Fibroblast of the aortic adventitia (primary cell): Measurements from ENCODE around the gene PRKG2. TPM values are rescaled to one million over a fixed set of nuclear protein-coding genes. Genes with fewer than 3 reads are reported as not detected.

ENCODE experiments used
- DNase-seq: peaks from one replicate; pipeline ENCODE4 v3.0.0-alpha.2; 2010; ENCODE audit warnings: low read depth
- H3K4me3 ChIP-seq: 2 replicates; pipeline ENCODE4 v1.5.1; 2011; ENCODE audit warnings: low read depth, mild to moderate bottlenecking, control low read depth, low read length, moderate library complexity
- total RNA-seq: library from RNA; depleted of rRNA; stranded (reverse); fragments of >200 nt; gene quantifications from 2 replicates; pipeline ENCODE4 v1.2.3, GENCODE V29; 2012; ENCODE audit warnings: low replicate concordance
- TF ChIP-seq, protein P1 (sequence below): IDR thresholded peaks from 2 replicates; pipeline ENCODE4 v1.5.1; 2011; ENCODE audit warnings: mild to moderate bottlenecking, low read length, control low read depth, inconsistent platforms; ENCODE audit not compliant: insufficient read depth

The PRKG2 gene, protein sequence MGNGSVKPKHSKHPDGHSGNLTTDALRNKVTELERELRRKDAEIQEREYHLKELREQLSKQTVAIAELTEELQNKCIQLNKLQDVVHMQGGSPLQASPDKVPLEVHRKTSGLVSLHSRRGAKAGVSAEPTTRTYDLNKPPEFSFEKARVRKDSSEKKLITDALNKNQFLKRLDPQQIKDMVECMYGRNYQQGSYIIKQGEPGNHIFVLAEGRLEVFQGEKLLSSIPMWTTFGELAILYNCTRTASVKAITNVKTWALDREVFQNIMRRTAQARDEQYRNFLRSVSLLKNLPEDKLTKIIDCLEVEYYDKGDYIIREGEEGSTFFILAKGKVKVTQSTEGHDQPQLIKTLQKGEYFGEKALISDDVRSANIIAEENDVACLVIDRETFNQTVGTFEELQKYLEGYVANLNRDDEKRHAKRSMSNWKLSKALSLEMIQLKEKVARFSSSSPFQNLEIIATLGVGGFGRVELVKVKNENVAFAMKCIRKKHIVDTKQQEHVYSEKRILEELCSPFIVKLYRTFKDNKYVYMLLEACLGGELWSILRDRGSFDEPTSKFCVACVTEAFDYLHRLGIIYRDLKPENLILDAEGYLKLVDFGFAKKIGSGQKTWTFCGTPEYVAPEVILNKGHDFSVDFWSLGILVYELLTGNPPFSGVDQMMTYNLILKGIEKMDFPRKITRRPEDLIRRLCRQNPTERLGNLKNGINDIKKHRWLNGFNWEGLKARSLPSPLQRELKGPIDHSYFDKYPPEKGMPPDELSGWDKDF
- total RNA-seq: 7.8 and 7.9 TPM in 2 replicates

DNA sequence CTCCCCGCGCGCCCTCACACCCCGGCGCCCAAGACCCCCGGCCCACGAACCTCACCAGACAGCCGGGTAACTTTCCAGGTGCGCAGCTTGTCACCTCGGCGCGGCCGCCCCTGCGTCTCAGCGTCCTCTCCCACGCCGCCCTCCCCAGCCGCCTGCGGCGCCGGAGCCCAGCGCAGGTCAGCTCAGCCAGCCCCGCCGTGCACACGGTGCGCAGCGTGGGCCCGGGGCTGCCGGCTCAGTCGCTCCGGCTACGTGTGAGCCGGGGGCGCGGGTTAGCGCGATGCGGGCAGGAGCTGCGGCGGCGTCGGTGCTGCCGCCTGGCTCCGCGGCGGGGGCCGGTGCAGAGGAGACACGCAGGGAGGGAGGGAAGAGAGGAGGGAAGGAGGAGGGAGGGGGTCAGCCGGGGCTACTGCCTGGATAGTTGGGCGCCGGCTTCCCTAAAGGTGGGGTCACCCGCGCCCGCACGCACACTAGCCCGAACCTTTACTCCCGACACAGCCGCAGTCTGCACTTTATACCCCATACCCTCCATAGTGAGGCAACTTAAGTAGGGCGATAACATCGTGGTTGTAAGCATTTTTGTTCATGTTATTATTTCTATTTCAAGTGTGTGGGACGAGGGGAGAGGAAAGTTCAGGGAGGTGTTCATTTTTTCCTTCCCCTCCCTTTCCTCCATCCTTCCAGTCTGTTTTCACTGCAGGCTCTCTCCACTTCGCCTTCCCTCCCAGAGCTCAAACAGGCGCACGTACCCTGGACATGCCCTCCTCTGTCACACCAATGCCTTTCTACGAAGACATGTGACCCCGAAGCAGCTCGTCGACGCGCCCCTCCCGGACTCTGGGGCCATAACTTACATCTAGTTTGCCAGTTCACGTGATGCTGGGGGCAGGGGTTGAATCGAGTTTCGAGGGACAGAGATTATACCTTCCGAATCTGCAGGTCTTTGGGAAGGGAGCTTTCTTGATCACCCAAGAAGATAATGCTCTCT is at the start of gene PRKG2:
Gene PRKG2 (minus strand): TSS at position 342 of the 988 bp plus-strand sequence. CDS start 10,175 bp downstream, outside the sequence.
- peak within 1 kb of the TSS; percentile 60 for H3K4me3 ChIP-seq
- TF ChIP-seq, protein P1, sequence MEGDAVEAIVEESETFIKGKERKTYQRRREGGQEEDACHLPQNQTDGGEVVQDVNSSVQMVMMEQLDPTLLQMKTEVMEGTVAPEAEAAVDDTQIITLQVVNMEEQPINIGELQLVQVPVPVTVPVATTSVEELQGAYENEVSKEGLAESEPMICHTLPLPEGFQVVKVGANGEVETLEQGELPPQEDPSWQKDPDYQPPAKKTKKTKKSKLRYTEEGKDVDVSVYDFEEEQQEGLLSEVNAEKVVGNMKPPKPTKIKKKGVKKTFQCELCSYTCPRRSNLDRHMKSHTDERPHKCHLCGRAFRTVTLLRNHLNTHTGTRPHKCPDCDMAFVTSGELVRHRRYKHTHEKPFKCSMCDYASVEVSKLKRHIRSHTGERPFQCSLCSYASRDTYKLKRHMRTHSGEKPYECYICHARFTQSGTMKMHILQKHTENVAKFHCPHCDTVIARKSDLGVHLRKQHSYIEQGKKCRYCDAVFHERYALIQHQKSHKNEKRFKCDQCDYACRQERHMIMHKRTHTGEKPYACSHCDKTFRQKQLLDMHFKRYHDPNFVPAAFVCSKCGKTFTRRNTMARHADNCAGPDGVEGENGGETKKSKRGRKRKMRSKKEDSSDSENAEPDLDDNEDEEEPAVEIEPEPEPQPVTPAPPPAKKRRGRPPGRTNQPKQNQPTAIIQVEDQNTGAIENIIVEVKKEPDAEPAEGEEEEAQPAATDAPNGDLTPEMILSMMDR: no peak
- DNase-seq: no peak

DNA sequence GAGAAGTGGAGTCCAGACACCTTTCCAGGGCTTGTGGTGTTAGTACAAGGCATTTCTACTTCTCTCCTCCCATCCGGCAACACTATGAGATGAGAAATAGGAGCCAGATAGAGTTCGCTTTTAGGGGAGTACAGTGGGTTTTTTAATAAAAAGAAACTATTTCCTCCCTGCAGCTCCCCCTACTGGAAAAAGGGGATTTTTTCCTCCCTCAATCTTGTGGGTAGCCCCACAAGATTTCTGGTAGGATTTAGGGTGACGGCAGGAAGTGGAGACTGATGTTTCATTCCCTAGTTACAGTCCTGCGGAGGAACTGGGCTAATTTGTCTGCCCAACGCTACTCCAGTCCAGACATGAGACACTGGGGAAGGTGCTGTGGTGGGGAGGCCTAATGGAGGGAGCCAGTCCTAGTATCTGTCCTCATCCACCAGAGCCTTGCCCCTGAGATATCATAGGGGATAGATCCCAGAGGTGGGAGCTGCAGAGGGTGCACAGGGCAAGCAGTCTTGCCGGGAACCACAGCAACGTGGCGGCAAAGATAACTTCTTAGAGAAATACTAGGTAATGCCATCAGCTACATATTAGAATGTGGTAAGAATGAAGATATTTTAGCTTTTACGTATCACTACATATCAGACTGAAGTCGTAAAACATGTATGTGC is 45.5 kb upstream of the PRKG2 start:
- TF ChIP-seq, protein P1: peak; percentile 34
- H3K4me3 ChIP-seq: no peak overlapping the region
- DNase-seq: peak; percentile 8

DNA sequence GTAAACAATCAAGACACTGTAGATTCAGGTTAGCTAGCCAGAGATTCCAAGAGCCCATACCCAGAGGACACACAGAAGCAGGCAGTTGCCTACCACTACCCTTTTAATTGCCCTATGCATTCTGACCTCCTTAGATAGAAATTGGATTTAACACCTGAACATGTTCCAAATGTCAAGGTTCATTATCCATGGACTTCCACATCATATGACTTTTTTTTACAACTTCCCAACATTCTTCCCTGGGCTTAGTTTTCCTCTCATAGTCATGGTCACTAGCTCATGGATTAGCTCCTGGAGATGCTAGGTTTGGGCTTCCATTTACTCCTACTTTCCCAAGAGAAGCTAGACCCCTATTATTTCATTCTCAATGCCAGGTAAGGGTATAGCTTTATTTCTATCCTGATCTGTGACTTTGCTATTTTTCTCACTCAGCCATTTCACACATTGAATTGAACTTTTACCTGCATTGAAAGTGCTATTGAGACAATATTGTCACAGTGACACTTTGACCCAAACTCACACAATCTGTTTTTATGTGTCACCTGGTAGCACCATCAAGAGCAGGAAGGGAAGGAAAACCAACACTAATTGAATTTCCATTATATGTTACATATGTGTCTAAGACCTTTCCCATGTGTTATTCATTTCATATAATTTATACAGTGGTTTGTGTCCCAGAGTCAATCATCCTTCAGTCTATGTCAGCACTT is 44.0 kb upstream of the PRKG2 start:
- TF ChIP-seq, protein P1: no peak
- no peak overlapping the region for H3K4me3 ChIP-seq
- DNase-seq: no peak

DNA sequence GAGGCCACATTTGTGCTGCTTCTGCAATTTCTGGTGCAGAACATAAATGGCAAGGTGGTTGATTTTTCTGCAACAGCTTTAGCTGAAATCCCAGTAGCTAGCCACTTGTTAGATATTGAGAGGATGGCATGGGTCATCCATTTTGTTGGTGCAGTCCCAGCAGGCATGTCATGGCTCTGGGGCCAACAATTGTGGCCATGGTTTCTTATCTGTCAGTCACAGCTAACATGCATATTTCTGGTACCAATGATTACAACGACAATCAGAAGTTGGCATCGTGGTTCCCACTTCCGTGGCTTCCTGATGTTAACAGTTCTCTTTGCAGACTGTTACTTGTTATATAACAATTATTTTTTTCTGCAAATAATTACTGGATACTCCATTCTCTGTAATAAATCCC is 42.8 kb upstream of the PRKG2 start:
- no peak overlapping the region for H3K4me3 ChIP-seq
- DNase-seq: no peak
- TF ChIP-seq, protein P1: no peak

DNA sequence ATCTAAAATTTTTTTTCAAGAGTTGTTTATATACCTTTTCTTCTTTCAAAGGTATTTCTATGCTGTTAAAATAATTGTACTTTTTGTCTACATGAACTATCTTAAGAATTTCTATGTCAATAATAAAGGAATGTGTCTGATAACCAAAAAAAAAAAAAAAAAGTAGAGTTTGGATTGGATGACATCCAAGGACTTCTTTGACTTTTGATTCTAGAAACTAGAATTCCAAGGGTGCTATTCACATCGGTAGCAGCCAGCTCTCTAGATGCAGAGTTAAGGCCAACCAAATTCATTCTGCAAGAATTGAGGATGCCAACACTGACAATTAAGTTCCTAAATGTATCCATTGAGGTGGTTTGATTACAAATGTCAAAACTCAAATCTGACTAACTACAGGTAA is 42.0 kb upstream of the PRKG2 start:
- no peak overlapping the region for H3K4me3 ChIP-seq
- TF ChIP-seq, protein P1: no peak
- peak; percentile 87 for DNase-seq
